GM18951 (cell line): ENCODE measurements around the gene PCAT6.

Experiments
- POLR2A ChIP-seq: IDR thresholded peaks from 4 replicates; pipeline ENCODE4 v1.6.1; 2011; ENCODE audit warnings: mild to moderate bottlenecking; ENCODE audit not compliant: insufficient read length, insufficient read depth; ENCODE audit errors: extremely low read depth
- in situ Hi-C: fragments of 300-500 bp; cut with MboI; formaldehyde crosslinking; loops from one replicate; pipeline ENCODE4 v1.12.0; 2022; ENCODE audit warnings: low sequenced_read_pairs, mixed read lengths, inconsistent platforms; ENCODE audit not compliant: unreplicated experiment

The PCAT6 gene

DNA sequence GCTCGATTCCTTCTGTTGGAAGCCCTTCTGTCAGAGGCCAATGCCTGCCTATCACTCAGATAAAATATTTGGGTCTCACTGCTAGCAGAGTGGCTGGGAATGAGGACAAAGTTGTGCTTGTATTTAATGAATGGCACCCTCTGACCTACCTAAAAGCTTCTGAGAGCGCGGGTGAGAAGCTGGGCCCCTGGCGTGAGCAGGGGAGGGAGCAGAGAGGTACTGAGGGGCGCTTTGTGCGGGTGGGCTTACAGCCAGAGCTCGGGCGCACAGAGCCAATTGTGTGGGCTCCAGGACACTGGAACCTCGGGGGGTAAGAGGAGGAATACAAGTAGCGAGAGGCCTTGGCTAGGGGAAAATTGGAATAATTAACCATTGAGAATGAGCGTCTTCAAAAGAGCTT is 32.3 kb downstream of the PCAT6 start:
- no peak for TF ChIP-seq POLR2A
- in situ Hi-C loops = no loop called here

DNA sequence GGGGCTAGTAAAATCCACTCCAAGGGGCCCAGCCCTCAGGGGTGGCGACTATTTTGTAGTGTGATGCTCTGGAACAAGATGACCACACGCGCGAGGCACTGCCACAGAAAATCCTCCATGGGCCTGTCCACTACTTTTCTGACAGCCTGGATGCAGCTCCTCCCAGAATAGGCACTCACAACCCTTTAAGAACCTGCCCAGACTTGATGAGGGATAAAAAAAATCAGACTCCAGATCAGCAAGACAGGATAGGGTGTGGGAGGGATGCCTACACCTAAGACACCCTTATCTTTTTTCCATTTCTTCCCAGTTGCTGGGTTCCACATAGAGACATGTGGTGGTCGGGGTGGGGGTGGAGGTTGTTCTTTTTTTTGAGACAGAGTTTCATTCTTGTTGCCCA is 33.5 kb downstream of the PCAT6 start:
- TF ChIP-seq POLR2A = no peak
- in situ Hi-C loops = no loop called here

DNA sequence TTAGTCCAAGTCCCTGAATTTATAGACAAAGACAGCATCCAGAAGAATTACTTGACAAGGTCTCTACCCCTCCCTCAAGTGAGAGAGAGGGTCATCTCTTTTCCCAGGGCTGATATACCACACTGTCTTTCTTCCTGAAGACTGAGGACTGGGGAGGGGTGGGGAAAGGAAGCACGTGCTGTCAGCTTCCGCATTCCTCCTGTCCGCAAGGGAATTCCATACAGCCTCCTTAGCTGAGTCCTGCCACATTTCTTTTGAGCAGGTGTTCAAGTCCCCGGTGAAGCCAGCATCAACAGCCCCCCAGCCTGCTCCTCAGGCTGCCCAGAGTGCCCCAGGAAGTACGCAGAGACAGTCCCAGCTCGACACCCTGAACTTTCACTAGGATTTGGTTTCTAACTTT is 34.2 kb downstream of the PCAT6 start:
- in situ Hi-C loops = no loop called here
- TF ChIP-seq POLR2A = no peak

DNA sequence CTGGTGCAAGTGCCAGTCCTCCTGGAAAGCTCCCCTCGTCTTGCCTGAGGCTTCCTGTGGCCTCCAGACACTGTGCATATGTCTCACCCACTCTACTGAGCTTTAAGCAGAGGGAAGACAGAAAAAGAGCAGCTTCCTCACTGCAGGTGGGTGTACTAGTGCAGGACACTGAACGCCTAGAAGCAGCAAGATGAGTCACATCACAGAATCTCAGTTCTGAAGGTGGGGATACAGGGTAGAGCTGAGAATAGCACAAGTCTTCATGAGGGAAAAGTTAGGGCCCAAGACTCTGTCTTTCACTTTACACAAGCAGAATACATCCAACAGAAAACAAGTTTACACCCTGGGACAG is 37.4 kb downstream of the PCAT6 start:
- no peak for TF ChIP-seq POLR2A
- in situ Hi-C loops = no loop called here

DNA sequence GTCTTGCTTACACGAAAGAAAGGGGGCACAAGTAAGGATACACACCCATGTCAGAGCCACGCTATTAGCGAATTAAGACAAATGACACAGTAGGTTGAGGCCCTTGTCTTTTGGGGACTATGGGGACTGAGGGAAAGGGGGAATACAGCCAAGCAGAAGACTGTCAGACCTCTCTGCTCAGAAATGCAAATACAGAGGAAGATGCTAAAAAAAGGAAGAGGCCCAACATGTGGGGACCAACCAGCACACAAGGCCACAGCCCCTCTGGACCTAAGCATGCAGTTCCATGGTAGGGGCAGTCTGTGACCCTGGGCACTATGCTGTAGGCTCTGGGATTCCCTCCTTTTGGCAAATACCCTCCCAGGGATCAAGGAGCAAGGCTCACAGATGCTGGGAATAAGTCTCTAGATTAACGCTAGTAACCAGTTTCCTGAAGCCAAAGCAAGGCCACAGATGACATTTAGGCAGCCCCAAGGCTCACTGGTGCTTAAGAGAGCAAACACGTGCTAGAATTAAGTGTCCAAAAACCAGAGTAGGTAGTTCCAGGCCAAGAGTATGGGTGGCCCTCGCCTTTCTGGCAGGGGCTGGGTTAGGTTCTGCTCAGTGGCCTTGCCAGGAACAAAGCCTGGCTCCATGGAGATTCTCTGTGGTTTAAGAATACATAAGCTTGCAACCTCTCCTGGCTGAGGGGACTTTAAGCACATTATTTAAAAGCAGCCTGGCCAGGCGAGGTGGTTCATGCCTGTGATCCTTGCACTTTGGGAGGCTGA is 40.0 kb downstream of the PCAT6 start:
- TF ChIP-seq POLR2A = no peak
- in situ Hi-C loops = no loop called here

DNA sequence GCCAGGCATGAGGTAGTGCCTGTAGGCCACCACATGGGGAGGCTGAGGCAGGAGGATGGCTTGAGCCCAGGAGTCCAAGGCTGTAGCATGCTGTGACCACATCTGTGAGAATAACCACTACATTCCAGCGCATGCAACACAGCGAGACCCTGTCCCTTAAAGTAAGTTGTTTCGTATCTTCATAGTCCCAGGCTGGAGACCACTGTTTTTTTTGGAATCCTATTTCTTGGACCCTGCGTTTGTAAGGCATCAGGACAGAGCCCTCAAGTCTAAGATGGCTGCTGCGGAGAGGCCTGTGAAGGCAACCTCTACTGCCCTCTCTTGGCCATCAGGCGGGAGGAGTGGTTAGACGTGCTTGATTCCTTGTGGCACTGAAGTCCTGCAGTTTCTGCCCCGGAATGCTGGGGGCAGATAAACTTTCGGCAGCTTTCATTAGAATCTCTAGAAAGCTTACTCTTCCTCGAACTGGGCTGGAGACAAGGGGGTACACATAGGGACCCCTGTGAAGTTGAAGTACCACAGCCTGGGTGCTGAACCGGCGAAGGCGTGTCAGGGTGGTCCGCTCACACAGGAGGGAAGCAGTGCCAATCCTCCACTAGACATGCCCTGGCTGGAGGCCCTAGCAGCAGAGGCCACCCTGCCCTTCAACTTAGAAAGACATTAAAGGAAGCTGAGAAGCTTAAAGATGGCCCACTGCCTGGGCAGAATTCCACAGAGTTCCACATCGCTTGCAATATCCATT is 41.6 kb downstream of the PCAT6 start:
- no peak for TF ChIP-seq POLR2A
- in situ Hi-C loops = no loop called here

DNA sequence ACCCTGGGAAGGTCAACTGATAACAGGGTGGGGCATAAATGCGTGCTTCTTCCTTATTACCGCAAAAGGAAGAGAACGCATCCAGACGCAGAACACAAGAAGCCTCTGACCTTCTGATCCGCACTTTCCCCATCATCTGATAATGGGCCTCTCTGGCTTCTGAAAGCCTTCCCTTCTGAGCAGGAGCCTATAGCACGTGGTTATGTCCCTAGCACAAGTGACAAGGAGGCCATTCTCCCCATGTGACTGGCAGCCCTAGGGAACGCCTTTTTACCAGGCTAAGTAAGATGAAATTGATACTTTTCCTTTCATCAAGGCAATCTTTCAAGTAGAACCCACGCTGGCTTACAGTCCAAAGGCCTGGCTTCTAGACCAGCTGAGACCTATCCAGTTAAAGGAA is 44.0 kb downstream of the PCAT6 start:
- in situ Hi-C loops = no loop called here
- TF ChIP-seq POLR2A = no peak

DNA sequence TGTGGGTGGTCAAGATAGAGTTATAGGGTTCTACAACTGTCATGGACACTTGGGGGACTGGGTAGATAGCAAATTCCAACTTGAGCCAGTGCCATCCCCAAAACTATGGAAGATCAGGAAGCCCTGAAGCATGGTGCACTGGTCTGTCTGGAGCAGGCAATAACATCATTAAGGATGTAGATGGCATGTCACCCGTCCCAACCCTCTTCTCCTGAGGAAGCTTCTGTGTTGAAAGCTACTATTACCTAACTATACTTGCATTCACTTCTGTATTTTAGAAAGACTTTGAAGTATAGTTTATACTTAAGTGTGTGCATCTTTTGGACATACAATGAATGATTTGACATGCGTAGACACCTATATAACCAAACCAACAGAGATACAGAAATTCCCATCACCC is 45.3 kb downstream of the PCAT6 start:
- TF ChIP-seq POLR2A = no peak
- in situ Hi-C loops = no loop called here

DNA sequence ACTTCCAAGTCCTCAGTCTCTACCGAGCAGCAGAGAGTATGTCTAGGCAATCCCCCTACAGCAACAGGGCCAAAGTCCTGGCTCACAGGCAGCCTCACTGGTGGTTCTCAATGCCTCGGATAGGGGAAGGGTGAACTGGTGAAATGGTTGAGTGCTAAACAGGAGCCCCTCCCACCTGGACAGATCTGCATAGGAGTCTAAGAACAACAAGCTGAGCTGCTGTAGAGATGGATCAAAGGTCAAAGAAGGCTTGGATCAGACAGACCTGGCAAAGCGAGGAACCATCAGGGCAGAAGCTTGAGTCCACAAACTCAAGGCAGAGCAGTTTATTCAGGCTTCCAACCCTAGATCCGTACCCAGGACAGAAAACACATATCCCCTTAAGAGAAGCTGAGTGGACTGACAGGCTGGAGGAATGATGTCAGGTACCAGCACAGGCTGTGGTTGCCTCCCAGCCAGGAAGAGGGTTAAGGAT is 46.4 kb downstream of the PCAT6 start:
- no peak for TF ChIP-seq POLR2A
- in situ Hi-C loops = no loop called here

DNA sequence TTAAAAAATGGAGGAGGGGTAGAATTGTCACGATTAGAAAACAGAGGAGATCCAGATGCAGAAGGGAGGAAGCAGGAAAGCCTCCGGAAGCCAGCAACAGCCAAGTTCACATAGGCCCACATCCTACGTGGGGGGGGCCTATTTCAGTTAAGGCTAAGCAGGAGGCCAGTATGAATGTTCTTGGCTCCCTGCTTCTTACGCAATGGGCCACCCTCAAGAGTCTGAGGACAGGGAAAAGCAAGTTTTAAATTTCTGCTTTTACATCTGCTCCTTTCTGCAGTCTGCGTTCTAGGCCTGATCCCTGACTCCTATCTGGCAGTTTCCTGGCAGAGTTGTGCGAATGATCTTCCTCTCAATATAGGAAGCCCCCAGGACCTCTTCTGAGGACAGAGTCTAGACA is 47.6 kb downstream of the PCAT6 start:
- TF ChIP-seq POLR2A = no peak
- in situ Hi-C loops = no loop called here

DNA sequence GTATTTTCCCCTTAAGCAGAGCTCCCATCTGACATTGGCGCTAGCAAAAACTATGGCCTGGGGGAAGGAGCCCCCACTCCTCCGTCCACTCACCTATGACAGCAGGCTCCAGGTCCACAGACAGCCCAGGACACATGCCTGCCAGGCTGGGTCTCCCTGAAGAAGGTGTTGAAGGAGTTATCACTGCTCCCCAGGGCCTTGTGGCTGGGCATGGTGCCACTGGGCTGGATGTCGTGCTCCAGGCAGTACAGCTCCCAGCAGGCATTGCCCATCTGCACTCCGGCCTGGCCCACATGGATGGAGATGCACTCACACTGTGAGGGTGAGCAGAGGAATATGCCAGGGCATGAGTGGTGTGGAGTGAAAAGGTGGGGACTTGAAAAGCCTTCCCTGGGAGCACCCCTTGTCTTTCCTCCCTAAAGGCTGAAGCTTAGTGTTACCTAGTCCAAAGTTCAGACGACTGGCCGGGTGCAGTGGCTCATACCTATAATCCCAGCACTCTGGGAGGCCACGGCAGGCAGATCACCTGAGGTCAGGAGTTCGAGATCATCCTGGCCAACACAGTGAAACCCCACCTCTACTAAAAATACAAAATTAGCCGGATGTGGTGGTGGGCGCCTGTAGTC is 48.1 kb downstream of the PCAT6 start:
- TF ChIP-seq POLR2A = no peak
- in situ Hi-C loops = no loop called here

DNA sequence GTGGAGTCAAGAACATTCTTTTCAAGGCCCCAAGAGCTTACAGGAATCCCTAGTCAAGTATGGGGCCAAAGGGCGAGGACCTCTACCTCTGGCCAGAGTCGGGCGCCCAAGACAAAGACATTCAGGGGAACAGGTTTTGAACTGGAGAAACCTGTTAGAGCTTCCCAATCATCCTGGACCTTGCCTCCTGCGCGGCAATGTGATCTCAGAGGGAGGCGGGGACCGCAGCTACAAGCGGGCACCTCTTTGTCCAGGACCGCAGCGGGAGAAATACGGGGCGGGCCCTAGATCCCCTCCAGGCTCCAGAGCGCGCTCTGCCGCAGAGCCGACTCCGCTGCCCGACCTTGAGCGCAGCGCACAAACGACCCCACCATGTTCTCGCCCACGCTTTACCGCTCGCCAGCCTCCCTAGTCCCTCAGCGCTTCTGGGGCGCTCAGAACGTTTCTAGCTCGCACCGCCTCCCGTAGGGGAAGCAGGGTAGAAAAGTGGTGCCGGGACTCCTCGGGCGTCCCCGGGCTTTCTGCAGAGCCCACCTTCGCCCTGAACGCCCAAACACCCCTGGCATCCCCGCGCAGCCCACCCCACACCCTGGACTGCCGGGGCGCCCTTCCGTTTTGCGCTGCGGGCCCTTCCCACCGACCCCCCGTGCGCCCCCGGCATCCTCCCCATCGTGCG is 50.1 kb downstream of the PCAT6 start:
- in situ Hi-C loops = no loop called here
- no peak for TF ChIP-seq POLR2A
